Activated T-cell treated with anti-CD3 and anti-CD28 coated beads, Interleukin-2, amount 50 U/mL, for 72 hours (primary cell): ENCODE measurements around the gene PEX12. TPM values are rescaled to one million over a fixed set of nuclear protein-coding genes. Genes with fewer than 3 reads are reported as not detected.
A peak's percentile ranks its signal among the peaks of the same experiment; 100 is the strongest.
"Not testable (repeated sequence)": the region's sequence is repeated elsewhere in the genome, so short reads cannot be mapped to it uniquely, and the experiment has no call there.

Experiments
- ATAC-seq, 2 donors: fragments of 150-1000 bp; cut with Tn5 transposase; replicated peaks in 1 of 2; 2 replicates each; pipeline ENCODE4 v1.10.0; 2021; ENCODE audit warnings: moderate library complexity in 2 of 2, mild to moderate bottlenecking in 1 of 2
- DNase-seq, 2 donors: peaks; one replicate each; pipeline ENCODE4 v3.0.0; 2021 to 2022; ENCODE audit warnings: mixed read lengths in 1 of 2
- H3K27ac Mint-ChIP-seq: one replicate; pipeline ENCODE4 v1.8.0; 2022; ENCODE audit warnings: mild to moderate bottlenecking, moderate library complexity, mixed read lengths
- H3K27me3 Mint-ChIP-seq: one replicate; pipeline ENCODE4 v1.8.0; 2022; ENCODE audit warnings: low read depth, mixed read lengths
- H3K36me3 Mint-ChIP-seq, 2 donors: one replicate each; pipeline ENCODE4 v1.8.0; 2022; ENCODE audit warnings: mixed read lengths in 2 of 2, mild to moderate bottlenecking in 1 of 2; ENCODE audit not compliant: insufficient read depth in 2 of 2
- H3K4me1 Mint-ChIP-seq: one replicate; pipeline ENCODE4 v1.8.0; 2022; ENCODE audit warnings: low read depth, mixed read lengths
- H3K4me3 Mint-ChIP-seq, 2 donors: one replicate each; pipeline ENCODE4 v1.8.0; 2022; ENCODE audit warnings: mild to moderate bottlenecking in 2 of 2, mixed read lengths in 2 of 2, moderate library complexity in 2 of 2
- H3K9me3 Mint-ChIP-seq, 2 donors: one replicate each; pipeline ENCODE4 v1.8.0; 2022; ENCODE audit warnings: mixed read lengths in 2 of 2
- total RNA-seq, 2 donors: library from RNA; stranded (reverse); gene quantifications; one replicate each; pipeline ENCODE4 v1.2.3, GENCODE V29; 2022

The PEX12 gene
- total RNA-seq, 2 donors from 2014 or later = 7.2 to 7.3 TPM

DNA sequence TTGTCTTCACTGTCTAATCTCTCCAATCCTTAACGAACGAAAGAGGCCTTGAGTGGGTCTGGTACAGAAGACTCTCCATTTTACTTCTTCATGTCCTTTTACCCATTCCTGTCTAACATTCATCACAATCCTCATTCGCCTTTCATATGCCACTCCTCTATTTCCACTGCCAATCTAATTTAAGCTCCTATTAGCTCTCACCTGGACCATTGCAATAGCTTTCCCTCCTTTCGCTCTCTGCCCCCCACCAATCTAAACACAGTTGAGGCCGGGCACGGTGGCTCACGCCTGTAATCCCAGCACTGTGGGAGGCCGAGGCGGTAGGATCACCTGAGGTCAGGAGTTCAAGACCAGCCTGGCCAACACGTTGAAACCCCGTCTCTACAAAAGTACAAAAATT is 11.4 kb downstream of the PEX12 start:
- H3K36me3 Mint-ChIP-seq = peaks cover 1 to 2% of the 10 kb centered on the region in 2 donors
- H3K27ac Mint-ChIP-seq = peak overlapping the region; percentile 82
- ATAC-seq = no peak
- peaks cover 6% of the 10 kb centered on the region for H3K27me3 Mint-ChIP-seq
- peaks cover 43% of the 10 kb centered on the region for H3K4me1 Mint-ChIP-seq
- no peak for DNase-seq
- no peaks in the 10 kb centered on the region for H3K9me3 Mint-ChIP-seq
- H3K4me3 Mint-ChIP-seq = peak overlapping the region; percentile 82 to 96

GRCh38 chr17:35563181-35563580 is 15.2 kb downstream of the PEX12 start:
- not testable (repeated sequence) for ATAC-seq, H3K36me3 Mint-ChIP-seq
- peaks cover 12% of the 10 kb centered on the region for H3K27me3 Mint-ChIP-seq

GRCh38 chr17:35560703-35561102 is 17.7 kb downstream of the PEX12 start, which contains the start of gene SLFN14:
Gene SLFN14, minus strand, starts transcription at chr17:35560819. Its CDS starts 2,757 bp downstream, at chr17:35558062.
- peaks cover 12% of the 10 kb centered on the region for H3K27me3 Mint-ChIP-seq
- H3K9me3 Mint-ChIP-seq = no peaks in the 10 kb centered on the region
- ATAC-seq (peak; percentile 42 to 44), DNase-seq (no peak)
- no peak within 1 kb of the TSS for H3K4me3 Mint-ChIP-seq
- H3K36me3 Mint-ChIP-seq = no peaks in the 10 kb centered on the region
- H3K27ac Mint-ChIP-seq = no peak within 1 kb of the TSS
- H3K4me1 Mint-ChIP-seq = peaks cover 10% of the 10 kb centered on the region

More at GRCh38 chr17:35563181-35563580, 15.2 kb downstream of the PEX12 start:
- not testable (repeated sequence) for H3K4me3 Mint-ChIP-seq, DNase-seq, H3K27ac Mint-ChIP-seq, H3K9me3 Mint-ChIP-seq
- peaks cover 23% of the 10 kb centered on the region for H3K4me1 Mint-ChIP-seq

GRCh38 chr17:35559495-35560210 is 18.7 kb downstream of the PEX12 start:
- Mint-ChIP-seq H3K27ac (no peak overlapping the region), H3K27me3 (peaks cover 7% of the 10 kb centered on the region), H3K9me3 (no peaks in the 10 kb centered on the region), H3K4me3 (no peak overlapping the region), H3K36me3 (no peaks in the 10 kb centered on the region), H3K4me1 (peaks cover 13% of the 10 kb centered on the region)
- ATAC-seq (no peak), DNase-seq (no peak)

- Mint-ChIP-seq H3K27me3 (peaks cover 6% of the 10 kb centered on the region), H3K27ac (no peak overlapping the region), H3K36me3 (no peaks in the 10 kb centered on the region), H3K4me3 (no peak overlapping the region), H3K4me1 (peaks cover 14% of the 10 kb centered on the region), H3K9me3 (no peaks in the 10 kb centered on the region)
- DNase-seq (no peak), ATAC-seq (no peak)
Observed at GRCh38 chr17:35557353-35557752, 21.0 kb downstream of the PEX12 start.

GRCh38 chr17:35555691-35556090 is 22.7 kb downstream of the PEX12 start:
- Mint-ChIP-seq H3K9me3 (no peaks in the 10 kb centered on the region), H3K36me3 (no peaks in the 10 kb centered on the region), H3K4me1 (peaks cover 6% of the 10 kb centered on the region), H3K27me3 (peaks cover 6% of the 10 kb centered on the region), H3K27ac (no peak overlapping the region), H3K4me3 (no peak overlapping the region)
- DNase-seq (no peak), ATAC-seq (no peak)

DNA sequence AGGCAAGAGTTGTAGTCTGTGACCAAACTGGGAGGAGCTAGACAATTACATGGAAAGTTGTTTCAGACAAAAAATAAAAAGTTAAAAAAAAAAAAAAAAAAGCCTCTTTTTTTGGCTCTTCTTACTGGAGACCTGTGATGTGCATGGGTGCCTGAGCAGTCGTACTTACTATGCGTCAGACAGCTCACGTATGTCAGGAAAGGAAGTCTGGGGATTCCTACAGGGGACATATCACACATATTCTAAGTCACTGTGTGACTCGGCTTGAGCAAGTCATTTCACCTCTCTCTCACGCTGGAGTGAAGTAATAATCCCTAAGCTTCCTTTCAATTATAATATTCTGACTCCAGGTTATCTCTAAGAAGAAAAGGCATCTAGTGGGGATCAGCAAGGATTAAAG is 23.7 kb downstream of the PEX12 start:
- H3K27me3 Mint-ChIP-seq = peaks cover 6% of the 10 kb centered on the region
- no peaks in the 10 kb centered on the region for H3K9me3 Mint-ChIP-seq
- no peaks in the 10 kb centered on the region for H3K36me3 Mint-ChIP-seq
- H3K27ac Mint-ChIP-seq = no peak overlapping the region
- DNase-seq (no peak), ATAC-seq (peak; percentile 52 to 98)
- H3K4me3 Mint-ChIP-seq = no peak overlapping the region
- peaks cover 7% of the 10 kb centered on the region for H3K4me1 Mint-ChIP-seq

DNA sequence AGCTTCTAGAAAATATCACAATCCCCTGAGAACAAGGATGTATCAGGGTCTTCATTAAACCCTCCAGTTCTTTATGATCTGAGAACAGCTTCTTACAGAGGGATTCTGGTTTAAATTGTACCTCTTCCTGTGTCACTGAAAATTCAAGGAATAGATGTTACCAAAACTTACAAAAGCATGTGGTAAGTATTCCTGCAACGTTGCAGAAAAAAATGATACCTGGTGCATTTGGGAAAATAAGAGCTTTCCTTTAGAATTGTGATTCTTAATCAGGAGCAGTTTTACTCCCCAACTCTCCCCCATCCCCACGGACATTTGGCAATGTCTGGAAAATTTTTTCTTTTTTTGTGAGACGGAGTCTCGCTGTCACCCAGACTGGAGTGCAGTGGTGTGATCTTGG is 25.1 kb downstream of the PEX12 start:
- ATAC-seq = no peak
- no peak overlapping the region for H3K4me3 Mint-ChIP-seq
- H3K9me3 Mint-ChIP-seq = no peaks in the 10 kb centered on the region
- peaks cover under 1% of the 10 kb centered on the region for H3K27me3 Mint-ChIP-seq
- DNase-seq = no peak
- peaks cover 20% of the 10 kb centered on the region for H3K4me1 Mint-ChIP-seq
- H3K36me3 Mint-ChIP-seq = no peaks in the 10 kb centered on the region
- no peak overlapping the region for H3K27ac Mint-ChIP-seq

DNA sequence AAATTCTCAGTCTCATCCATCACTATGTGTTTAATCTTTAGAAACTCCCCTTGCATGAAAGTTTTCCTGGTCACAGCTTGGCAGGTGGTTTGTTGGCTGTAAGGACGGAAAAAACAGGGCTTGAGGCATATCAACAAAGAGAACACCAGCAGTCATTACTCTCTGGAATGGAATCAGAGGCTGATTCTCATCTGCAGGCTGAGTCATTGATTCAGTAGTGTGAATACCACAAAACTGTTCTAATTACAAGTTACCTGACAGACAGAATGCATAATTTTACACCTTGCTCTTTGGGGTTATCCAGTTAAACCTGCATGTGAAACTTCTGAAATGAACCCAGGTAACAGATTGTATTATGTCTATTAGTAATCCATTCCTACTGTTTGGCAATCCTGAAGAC is 29.4 kb downstream of the PEX12 start:
- Mint-ChIP-seq H3K4me1 (peaks cover 38% of the 10 kb centered on the region), H3K36me3 (no peaks in the 10 kb centered on the region), H3K4me3 (no peak overlapping the region), H3K9me3 (peaks cover 0 to 5% of the 10 kb centered on the region in 2 donors), H3K27me3 (no peaks in the 10 kb centered on the region), H3K27ac (no peak overlapping the region)
- ATAC-seq = peak; percentile 47 to 51
- no peak for DNase-seq

- H3K9me3 Mint-ChIP-seq = peaks cover 0 to 5% of the 10 kb centered on the region in 2 donors
- ATAC-seq = no peak
- H3K27ac Mint-ChIP-seq = no peak overlapping the region
- H3K4me1 Mint-ChIP-seq = peaks cover 45% of the 10 kb centered on the region
- DNase-seq = no peak
- no peaks in the 10 kb centered on the region for H3K27me3 Mint-ChIP-seq
- H3K4me3 Mint-ChIP-seq = no peak overlapping the region
- H3K36me3 Mint-ChIP-seq = no peaks in the 10 kb centered on the region
Observed at GRCh38 chr17:35548208-35548810, 30.1 kb downstream of the PEX12 start.

DNA sequence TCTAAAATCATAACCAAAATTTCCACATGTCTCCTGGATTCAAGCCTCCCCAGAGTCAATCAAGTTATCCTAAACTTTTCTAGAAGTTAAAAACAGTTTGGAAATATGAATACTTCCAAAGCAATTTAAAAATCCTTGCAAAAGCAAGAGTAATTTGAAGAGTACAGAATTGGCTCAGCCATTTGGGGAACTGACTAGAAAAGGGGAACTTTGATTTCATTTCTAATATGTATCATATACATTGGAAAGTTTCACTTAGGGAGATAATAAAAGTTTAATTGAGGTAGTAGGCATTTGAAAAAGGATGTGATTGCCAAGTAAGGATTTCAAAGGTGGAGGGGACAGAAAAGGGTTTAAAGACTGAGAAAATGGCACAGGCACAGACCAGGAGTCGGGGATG is 31.9 kb downstream of the PEX12 start:
- no peaks in the 10 kb centered on the region for H3K27me3 Mint-ChIP-seq
- H3K27ac Mint-ChIP-seq = no peak overlapping the region
- no peaks in the 10 kb centered on the region for H3K36me3 Mint-ChIP-seq
- H3K4me1 Mint-ChIP-seq = peaks cover 50% of the 10 kb centered on the region
- peaks cover 0 to 5% of the 10 kb centered on the region in 2 donors for H3K9me3 Mint-ChIP-seq
- DNase-seq = no peak
- H3K4me3 Mint-ChIP-seq = peak overlapping the region in 1 of 2 donors; percentile 2
- ATAC-seq = no peak

- H3K4me1 Mint-ChIP-seq = peaks cover 64% of the 10 kb centered on the region
- peaks cover 0 to 5% of the 10 kb centered on the region in 2 donors for H3K9me3 Mint-ChIP-seq
- ATAC-seq (no peak), DNase-seq (no peak)
- peak overlapping the region; percentile 26 for H3K27ac Mint-ChIP-seq
- no peak overlapping the region for H3K4me3 Mint-ChIP-seq
- H3K27me3 Mint-ChIP-seq = no peaks in the 10 kb centered on the region
- H3K36me3 Mint-ChIP-seq = no peaks in the 10 kb centered on the region
Observed at GRCh38 chr17:35545150-35545549, 33.2 kb downstream of the PEX12 start.

- ATAC-seq (no peak), DNase-seq (no peak)
- no peak overlapping the region for H3K4me3 Mint-ChIP-seq
- H3K9me3 Mint-ChIP-seq = peaks cover 0 to 5% of the 10 kb centered on the region in 2 donors
- H3K27ac Mint-ChIP-seq = no peak overlapping the region
- H3K4me1 Mint-ChIP-seq = peaks cover 66% of the 10 kb centered on the region
- H3K27me3 Mint-ChIP-seq = no peaks in the 10 kb centered on the region
- H3K36me3 Mint-ChIP-seq = no peaks in the 10 kb centered on the region
Observed at GRCh38 chr17:35543856-35544255, 34.5 kb downstream of the PEX12 start.
